Fibroblast of skin of right quadriceps (primary cell): ENCODE data around the gene PDIA5.

Experiments
- DNase-seq: peaks from one replicate; pipeline ENCODE4 v3.0.0-alpha.2; 2013

The PDIA5 gene

GRCh38 chr3:123066896-123067688 lies at the start of gene PDIA5:
Gene PDIA5 (plus strand): TSS chr3:123067025. CDS start chr3:123067165, 140 bp downstream.
- peak; percentile 93 for DNase-seq

- no peak for DNase-seq
Measured at GRCh38 chr3:123018683-123019082, 48.1 kb upstream of the PDIA5 start.

- DNase-seq = no peak
Measured at GRCh38 chr3:123019161-123019560, 47.7 kb upstream of the PDIA5 start.

GRCh38 chr3:123019591-123019990 lies 47.2 kb upstream of the PDIA5 start:
- DNase-seq = no peak

GRCh38 chr3:123020709-123021108 lies 46.1 kb upstream of the PDIA5 start:
- DNase-seq = no peak

- no peak for DNase-seq
Measured at GRCh38 chr3:123021388-123021787, 45.4 kb upstream of the PDIA5 start.

GRCh38 chr3:123021996-123022510 lies 44.8 kb upstream of the PDIA5 start:
- DNase-seq = no peak

GRCh38 chr3:123024056-123024455 lies 42.8 kb upstream of the PDIA5 start:
- DNase-seq = no peak

GRCh38 chr3:123025642-123026521 lies 40.9 kb upstream of the PDIA5 start:
- DNase-seq = no peak

- no peak for DNase-seq
Measured at GRCh38 chr3:123026565-123027291, 40.1 kb upstream of the PDIA5 start.

- DNase-seq = no peak
Measured at GRCh38 chr3:123027292-123028232, 39.3 kb upstream of the PDIA5 start, which contains the start of gene SEMA5B. Gene SEMA5B (minus strand): TSS chr3:123027763. CDS start chr3:122961263, 66,500 bp downstream.

- peak; percentile 73 for DNase-seq
Measured at GRCh38 chr3:123028233-123028828, 38.5 kb upstream of the PDIA5 start.

GRCh38 chr3:123031051-123031450 lies 35.8 kb upstream of the PDIA5 start:
- no peak for DNase-seq

GRCh38 chr3:123032057-123032456 lies 34.8 kb upstream of the PDIA5 start:
- no peak for DNase-seq

GRCh38 chr3:123034120-123034519 lies 32.7 kb upstream of the PDIA5 start:
- DNase-seq = no peak

GRCh38 chr3:123034996-123035395 lies 31.8 kb upstream of the PDIA5 start:
- DNase-seq = no peak

GRCh38 chr3:123036352-123037014 lies 30.3 kb upstream of the PDIA5 start:
- peak; percentile 24 for DNase-seq

GRCh38 chr3:123037015-123037375 lies 29.8 kb upstream of the PDIA5 start:
- DNase-seq = no peak

GRCh38 chr3:123038751-123039150 lies 28.1 kb upstream of the PDIA5 start:
- DNase-seq = no peak

GRCh38 chr3:123039178-123039577 lies 27.6 kb upstream of the PDIA5 start:
- no peak for DNase-seq

- DNase-seq = no peak
Measured at GRCh38 chr3:123042413-123042812, 24.4 kb upstream of the PDIA5 start.
